Neuronal stem cell (in vitro differentiated cells): ENCODE measurements around the gene C10orf71.
A peak's percentile ranks its signal among the peaks of the same experiment; 100 is the strongest.

Experiments used
- DNase-seq: peaks from one replicate; pipeline ENCODE4 v3.0.0-alpha.2; 2013; ENCODE audit warnings: low spot score
- H2AFZ ChIP-seq: one replicate; pipeline ENCODE4 v1.6.1; 2013; ENCODE audit warnings: mild to moderate bottlenecking, low read length, inconsistent platforms
- H2AK5ac ChIP-seq: 2 replicates; pipeline ENCODE4 v1.6.1; 2013; ENCODE audit warnings: low read depth, mild to moderate bottlenecking, inconsistent platforms, low read length, moderate library complexity, mixed read lengths
- H2BK120ac ChIP-seq: 2 replicates; pipeline ENCODE4 v1.6.1; 2013; ENCODE audit warnings: low read depth, mild to moderate bottlenecking, inconsistent platforms, low read length, moderate library complexity, mixed read lengths
- H2BK12ac ChIP-seq: one replicate; pipeline ENCODE4 v1.6.1; 2013; ENCODE audit warnings: low read length, inconsistent platforms
- H2BK15ac ChIP-seq: 2 replicates; pipeline ENCODE4 v1.6.1; 2013; ENCODE audit warnings: mild to moderate bottlenecking, low read length, inconsistent platforms, mixed read lengths
- H2BK5ac ChIP-seq: one replicate; pipeline ENCODE4 v1.6.1; 2013; ENCODE audit warnings: inconsistent platforms, mild to moderate bottlenecking, low read length, moderate library complexity
- H3K14ac ChIP-seq: one replicate; pipeline ENCODE4 v1.6.1; 2013; ENCODE audit warnings: low read length, inconsistent platforms
- H3K18ac ChIP-seq: 2 replicates; pipeline ENCODE4 v1.6.1; 2013; ENCODE audit warnings: low read length, inconsistent platforms
- H3K23ac ChIP-seq: 2 replicates; pipeline ENCODE4 v1.6.1; 2013; ENCODE audit warnings: low read depth, mild to moderate bottlenecking, mixed read lengths, low read length, inconsistent platforms; ENCODE audit not compliant: poor library complexity
- H3K27ac ChIP-seq: replicated peaks from 3 replicates; pipeline ENCODE4 v1.5.1; 2013; ENCODE audit warnings: low read length, inconsistent platforms
- H3K27me3 ChIP-seq, 3 experiments: 2 replicates each; pipeline ENCODE4 v1.6.1; 2013; ENCODE audit warnings: low read length in 3 of 3, mild to moderate bottlenecking in 2 of 3, inconsistent platforms in 1 of 3, low read depth in 1 of 3, mixed read lengths in 1 of 3, moderate library complexity in 1 of 3; ENCODE audit not compliant: control insufficient read depth in 3 of 3, insufficient read depth in 3 of 3
- H3K36me3 ChIP-seq, 2 donors: replicated peaks in 1 of 2; 2 replicates each; pipeline ENCODE4 v1.6.1; 2013; ENCODE audit warnings: low read length in 2 of 2; ENCODE audit not compliant: control insufficient read depth in 2 of 2, insufficient read depth in 2 of 2
- H3K4ac ChIP-seq: 2 replicates; pipeline ENCODE4 v1.6.1; 2013; ENCODE audit warnings: inconsistent platforms, mild to moderate bottlenecking, low read length, moderate library complexity
- H3K4me1 ChIP-seq, 2 donors: 1 replicate in 1 of 2; 2 replicates in 1 of 2; pipeline ENCODE4 v1.6.1; 2013; ENCODE audit warnings: low read length in 2 of 2, low read depth in 1 of 2; ENCODE audit not compliant: control insufficient read depth in 2 of 2, insufficient read depth in 1 of 2
- H3K4me2 ChIP-seq: one replicate; pipeline ENCODE4 v1.6.1; 2013; ENCODE audit warnings: mild to moderate bottlenecking, low read length, inconsistent platforms; ENCODE audit not compliant: insufficient read depth, poor library complexity, severe bottlenecking
- H3K4me3 ChIP-seq, 2 donors: 2 replicates each; pipeline ENCODE4 v1.5.1; 2013; ENCODE audit warnings: low read length in 2 of 2, mild to moderate bottlenecking in 2 of 2, inconsistent platforms in 1 of 2, moderate library complexity in 1 of 2
- H3K79me1 ChIP-seq: one replicate; pipeline ENCODE4 v1.6.1; 2013; ENCODE audit warnings: low read depth, mild to moderate bottlenecking, inconsistent platforms, low read length, moderate library complexity
- H3K9ac ChIP-seq: one replicate; pipeline ENCODE4 v1.6.1; 2013; ENCODE audit warnings: mild to moderate bottlenecking, low read depth, low read length, inconsistent platforms; ENCODE audit not compliant: poor library complexity
- H3K9me3 ChIP-seq, 2 donors: replicated peaks in 1 of 2; 2 replicates each; pipeline versions ENCODE3 to v1.6.1; 2013; ENCODE audit warnings: low read length in 2 of 2, mild to moderate bottlenecking in 2 of 2, inconsistent platforms in 1 of 2, low read depth in 1 of 2, mixed read lengths in 1 of 2, moderate library complexity in 1 of 2; ENCODE audit not compliant: control insufficient read depth in 2 of 2, insufficient read depth in 1 of 2
- H4K8ac ChIP-seq: one replicate; pipeline ENCODE4 v1.6.1; 2013; ENCODE audit warnings: low read depth, mild to moderate bottlenecking, inconsistent platforms, low read length, moderate library complexity
- H4K91ac ChIP-seq: one replicate; pipeline ENCODE4 v1.6.1; 2013; ENCODE audit warnings: low read length, low read depth, mild to moderate bottlenecking, inconsistent platforms; ENCODE audit not compliant: poor library complexity
- WGBS, 2 donors: extraction: QIAGEN DNeasy Blood & Tissue Kit; methylation state at CpG; one replicate each; pipeline ENCODE4 v1.1.7; 2013; ENCODE audit warnings: missing lambda C conversion rate in 2 of 2, mixed read lengths in 1 of 2; ENCODE audit not compliant: insufficient read length in 2 of 2, insufficient replicate concordance in 1 of 2; ENCODE audit errors: extremely low coverage in 2 of 2; 5-methylcytosine and 5-hydroxymethylcytosine counted together

The C10orf71 gene

GRCh38 chr10:49303711-49304110 lies 4.7 kb downstream of the C10orf71 start:
- Histone ChIP-seq H2BK12ac (no peak overlapping the region), H4K8ac (no peak overlapping the region), H2AK5ac (no peak overlapping the region), H2BK120ac (no peak overlapping the region), H3K27ac (no peak overlapping the region), H3K18ac (no peak overlapping the region), H2AFZ (no peak overlapping the region), H3K4ac (no peak overlapping the region), H3K4me3 (no peak overlapping the region), H3K23ac (peak overlapping the region; percentile 39), H3K4me1 (peaks cover 0 to 14% of the 10 kb centered on the region in 2 donors), H3K79me1 (no peaks in the 10 kb centered on the region), H3K27me3 (no peaks in the 10 kb centered on the region), H3K9me3 (no peaks in the 10 kb centered on the region), H3K4me2 (no peak overlapping the region), H2BK5ac (no peak overlapping the region), H3K9ac (no peak overlapping the region), H3K36me3 (no peaks in the 10 kb centered on the region), H2BK15ac (peak overlapping the region; percentile 60), H3K14ac (peak overlapping the region; percentile 17), H4K91ac (no peak overlapping the region)
- WGBS, 2 donors, result no CpG with 5 or more reads among the region's 1 CpG
- DNase-seq, result no peak

GRCh38 chr10:49304137-49304536 lies 5.2 kb downstream of the C10orf71 start:
- no peak overlapping the region for H2AK5ac ChIP-seq
- H3K4ac ChIP-seq, result no peak overlapping the region
- H3K27me3 ChIP-seq, result no peaks in the 10 kb centered on the region
- WGBS, 2 donors, result no CpG with 5 or more reads among the region's 5 CpGs
- H3K9me3 ChIP-seq, result no peaks in the 10 kb centered on the region
- no peak overlapping the region for H3K27ac ChIP-seq
- H4K91ac ChIP-seq, result no peak overlapping the region
- H4K8ac ChIP-seq, result no peak overlapping the region
- peak overlapping the region; percentile 60 for H2BK15ac ChIP-seq
- H2BK120ac ChIP-seq, result no peak overlapping the region
- H3K36me3 ChIP-seq, result no peaks in the 10 kb centered on the region
- no peak overlapping the region for H3K23ac ChIP-seq
- H3K4me2 ChIP-seq, result no peak overlapping the region
- no peak for DNase-seq
- H2BK12ac ChIP-seq, result no peak overlapping the region
- H3K18ac ChIP-seq, result no peak overlapping the region
- no peak overlapping the region for H3K14ac ChIP-seq
- H3K79me1 ChIP-seq, result no peaks in the 10 kb centered on the region
- H2AFZ ChIP-seq, result no peak overlapping the region
- H3K9ac ChIP-seq, result no peak overlapping the region
- H3K4me3 ChIP-seq, result no peak overlapping the region
- no peak overlapping the region for H2BK5ac ChIP-seq
- H3K4me1 ChIP-seq, result peaks cover 0 to 12% of the 10 kb centered on the region in 2 donors

DNA sequence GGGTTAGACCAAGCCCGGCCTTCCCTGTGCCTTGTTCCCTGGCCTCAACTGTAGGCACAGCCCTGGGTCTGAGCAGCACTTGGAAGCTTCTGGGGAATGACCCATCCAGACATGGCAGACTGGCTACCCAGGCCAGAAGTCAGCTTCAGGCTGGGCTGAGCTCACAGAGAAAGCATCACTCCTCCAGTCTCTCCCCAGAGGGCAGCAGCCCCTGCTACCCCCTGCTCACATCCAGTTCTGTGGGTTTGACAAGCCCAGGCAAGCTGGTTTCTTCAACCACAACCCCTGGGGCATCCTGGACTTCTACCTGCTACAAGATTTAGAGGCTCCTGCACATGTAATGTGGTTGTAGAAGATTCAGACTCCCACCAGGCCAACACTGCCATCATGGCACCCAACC lies 9.0 kb downstream of the C10orf71 start:
- no peaks in the 10 kb centered on the region for H3K79me1 ChIP-seq
- H4K91ac ChIP-seq, result no peak overlapping the region
- no peaks in the 10 kb centered on the region for H3K36me3 ChIP-seq
- H3K9ac ChIP-seq, result no peak overlapping the region
- no peak overlapping the region for H3K4me2 ChIP-seq
- WGBS, 2 donors, result no CpG with 5 or more reads among the region's 1 CpG
- DNase-seq, result no peak
- H3K4me1 ChIP-seq, result peaks cover 0 to 7% of the 10 kb centered on the region in 2 donors
- no peak overlapping the region for H2BK5ac ChIP-seq
- no peak overlapping the region for H2AK5ac ChIP-seq
- no peak overlapping the region for H3K14ac ChIP-seq
- H3K27ac ChIP-seq, result no peak overlapping the region
- H2BK15ac ChIP-seq, result no peak overlapping the region
- H3K4me3 ChIP-seq, result no peak overlapping the region
- no peak overlapping the region for H4K8ac ChIP-seq
- H3K27me3 ChIP-seq, result no peaks in the 10 kb centered on the region
- no peak overlapping the region for H2BK120ac ChIP-seq
- no peak overlapping the region for H3K23ac ChIP-seq
- no peak overlapping the region for H2BK12ac ChIP-seq
- H2AFZ ChIP-seq, result no peak overlapping the region
- H3K18ac ChIP-seq, result peak overlapping the region; percentile 68
- no peaks in the 10 kb centered on the region for H3K9me3 ChIP-seq
- no peak overlapping the region for H3K4ac ChIP-seq

- Histone ChIP-seq H2AK5ac (no peak overlapping the region), H3K36me3 (no peaks in the 10 kb centered on the region), H3K4ac (no peak overlapping the region), H2AFZ (no peak overlapping the region), H2BK5ac (no peak overlapping the region), H3K4me3 (no peak overlapping the region), H4K91ac (no peak overlapping the region), H3K23ac (no peak overlapping the region), H2BK12ac (no peak overlapping the region), H3K27me3 (no peaks in the 10 kb centered on the region), H3K79me1 (no peaks in the 10 kb centered on the region), H2BK120ac (no peak overlapping the region), H3K14ac (no peak overlapping the region), H4K8ac (no peak overlapping the region), H3K27ac (no peak overlapping the region), H3K18ac (no peak overlapping the region), H3K9me3 (no peaks in the 10 kb centered on the region), H3K9ac (no peak overlapping the region), H3K4me1 (peaks cover 0 to under 1% of the 10 kb centered on the region in 2 donors), H3K4me2 (no peak overlapping the region), H2BK15ac (no peak overlapping the region)
- WGBS, 2 donors, result no CpG with 5 or more reads among the region's 5 CpGs
- DNase-seq, result no peak
These were observed 9.9 kb downstream of the C10orf71 start for GRCh38 chr10:49308881-49309280.
